ENCODE measurements around the gene NFIA.

NFIA gene

DNA sequence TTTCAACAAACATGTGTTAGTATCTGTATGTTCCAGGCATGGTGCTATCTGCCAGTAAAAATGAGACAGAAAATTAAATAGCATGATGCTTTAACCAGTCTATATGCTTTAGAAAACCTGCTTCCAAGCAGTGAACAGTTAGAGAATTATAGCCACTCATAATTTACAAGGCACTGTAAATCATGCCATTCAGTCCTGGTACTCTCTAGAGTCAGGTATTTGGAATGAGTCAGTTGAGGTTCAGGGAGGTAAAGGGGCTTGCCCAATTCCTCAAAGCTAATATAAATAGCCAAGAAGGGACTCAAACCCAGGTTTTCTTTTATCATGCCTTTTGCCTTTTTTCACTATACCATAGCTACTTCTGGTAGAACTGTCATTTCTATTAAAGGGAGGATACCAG is 184.4 kb downstream of the NFIA start:
- no peaks in the 10 kb centered on the region for H3K36me3 ChIP-seq (ENCODE audit: control insufficient read depth, insufficient read depth, low read length)
- no peak overlapping the region for H3K4me3 ChIP-seq (ENCODE audit: extremely low read depth, insufficient read depth, low read length, poor library complexity, severe bottlenecking)
- no peak overlapping the region for H3K27ac ChIP-seq (ENCODE audit: low read depth, low read length, severe bottlenecking)
- H3K4me1 ChIP-seq (ENCODE audit: control insufficient read depth, insufficient read depth, low read length, poor library complexity, severe bottlenecking) = peaks cover 6% of the 10 kb centered on the region
- no peaks in the 10 kb centered on the region for H3K9me3 ChIP-seq (ENCODE audit: control insufficient read depth, low read length)

GRCh38 chr1:61268546-61269240 is 186.3 kb downstream of the NFIA start:
- Histone ChIP-seq H3K27ac (ENCODE audit: low read depth, low read length, severe bottlenecking) (no peak overlapping the region), H3K4me3 (ENCODE audit: extremely low read depth, insufficient read depth, low read length, poor library complexity, severe bottlenecking) (no peak overlapping the region), H3K4me1 (ENCODE audit: control insufficient read depth, insufficient read depth, low read length, poor library complexity, severe bottlenecking) (peaks cover 8% of the 10 kb centered on the region), H3K36me3 (ENCODE audit: control insufficient read depth, insufficient read depth, low read length) (no peaks in the 10 kb centered on the region), H3K9me3 (ENCODE audit: control insufficient read depth, low read length) (no peaks in the 10 kb centered on the region)
- WGBS, 2 experiments (ENCODE audit: insufficient coverage in 2 of 2) = 60 to 67% methylated on average over 1 to 5 of the region's 9 CpGs

DNA sequence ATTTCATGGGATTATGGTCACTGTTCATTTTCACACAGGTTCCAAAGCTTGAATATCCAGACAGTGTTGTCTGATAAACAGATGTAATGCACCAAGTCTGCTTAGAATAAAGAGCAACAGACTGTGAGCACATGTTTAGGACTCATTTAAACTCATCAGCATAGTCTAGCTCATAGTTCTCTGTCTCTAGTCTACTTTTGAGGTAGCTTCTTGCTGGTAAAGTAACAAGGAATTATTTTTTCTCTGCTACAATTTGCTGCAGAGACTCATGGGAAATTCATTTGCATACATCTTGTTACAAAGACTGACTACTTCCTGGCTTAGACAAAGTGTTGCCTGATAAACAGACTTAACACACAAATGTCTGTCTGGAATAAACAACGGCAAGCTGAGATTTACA is 187.2 kb downstream of the NFIA start:
- no peaks in the 10 kb centered on the region for H3K36me3 ChIP-seq (ENCODE audit: control insufficient read depth, insufficient read depth, low read length)
- no peaks in the 10 kb centered on the region for H3K9me3 ChIP-seq (ENCODE audit: control insufficient read depth, low read length)
- 100% methylated on average over 1 of the region's 1 CpG; no CpG with 5 or more reads in 1 of the 2 experiments for WGBS, 2 experiments (ENCODE audit: insufficient coverage in 2 of 2)
- no peak overlapping the region for H3K4me3 ChIP-seq (ENCODE audit: extremely low read depth, insufficient read depth, low read length, poor library complexity, severe bottlenecking)
- H3K27ac ChIP-seq (ENCODE audit: low read depth, low read length, severe bottlenecking) = no peak overlapping the region
- H3K4me1 ChIP-seq (ENCODE audit: control insufficient read depth, insufficient read depth, low read length, poor library complexity, severe bottlenecking) = peaks cover 8% of the 10 kb centered on the region

GRCh38 chr1:61270107-61270506 is 187.7 kb downstream of the NFIA start:
- Histone ChIP-seq H3K4me3 (ENCODE audit: extremely low read depth, insufficient read depth, low read length, poor library complexity, severe bottlenecking) (no peak overlapping the region), H3K4me1 (ENCODE audit: control insufficient read depth, insufficient read depth, low read length, poor library complexity, severe bottlenecking) (peaks cover 8% of the 10 kb centered on the region), H3K27ac (ENCODE audit: low read depth, low read length, severe bottlenecking) (no peak overlapping the region), H3K9me3 (ENCODE audit: control insufficient read depth, low read length) (no peaks in the 10 kb centered on the region), H3K36me3 (ENCODE audit: control insufficient read depth, insufficient read depth, low read length) (no peaks in the 10 kb centered on the region)
- 100% methylated on average over 2 of the region's 2 CpGs; no CpG with 5 or more reads in 1 of the 2 experiments for WGBS, 2 experiments (ENCODE audit: insufficient coverage in 2 of 2)

DNA sequence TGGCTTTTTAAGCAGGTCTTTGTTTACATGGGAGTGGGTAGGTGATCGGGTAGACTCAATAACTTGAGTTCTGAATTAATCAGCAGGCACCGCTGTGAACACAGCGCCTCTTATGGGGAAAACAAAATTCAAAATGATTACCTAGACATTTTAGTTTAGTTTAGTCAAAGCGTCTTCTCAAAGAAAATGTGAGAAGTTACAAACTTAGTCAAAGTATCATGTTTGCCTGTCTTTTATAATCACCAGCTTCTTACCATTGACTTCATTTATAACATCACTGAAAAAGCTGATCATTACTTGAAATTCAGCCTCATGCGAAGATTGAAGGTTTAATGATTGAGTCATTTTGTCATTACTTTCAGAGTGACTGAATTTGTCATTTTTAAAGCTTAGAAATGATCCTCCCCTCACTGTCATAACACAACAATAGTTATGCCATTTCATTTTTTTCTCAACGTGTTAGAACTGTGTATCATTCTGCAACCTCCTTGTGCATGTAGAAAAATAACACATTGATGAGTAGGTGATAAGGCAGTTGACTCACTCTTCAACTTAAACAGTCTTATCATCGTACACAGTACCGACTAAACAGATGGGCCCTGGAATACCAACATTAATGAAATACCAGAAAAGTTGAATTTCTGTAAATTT is 188.5 kb downstream of the NFIA start:
- H3K4me1 ChIP-seq (ENCODE audit: control insufficient read depth, insufficient read depth, low read length, poor library complexity, severe bottlenecking) = peaks cover 8% of the 10 kb centered on the region
- WGBS, 2 experiments (ENCODE audit: insufficient coverage in 2 of 2) = 81 to 100% methylated on average over 1 to 3 of the region's 8 CpGs
- H3K4me3 ChIP-seq (ENCODE audit: extremely low read depth, insufficient read depth, low read length, poor library complexity, severe bottlenecking) = no peak overlapping the region
- H3K36me3 ChIP-seq (ENCODE audit: control insufficient read depth, insufficient read depth, low read length) = no peaks in the 10 kb centered on the region
- peak overlapping the region; percentile 47 for H3K27ac ChIP-seq (ENCODE audit: low read depth, low read length, severe bottlenecking)
- no peaks in the 10 kb centered on the region for H3K9me3 ChIP-seq (ENCODE audit: control insufficient read depth, low read length)

DNA sequence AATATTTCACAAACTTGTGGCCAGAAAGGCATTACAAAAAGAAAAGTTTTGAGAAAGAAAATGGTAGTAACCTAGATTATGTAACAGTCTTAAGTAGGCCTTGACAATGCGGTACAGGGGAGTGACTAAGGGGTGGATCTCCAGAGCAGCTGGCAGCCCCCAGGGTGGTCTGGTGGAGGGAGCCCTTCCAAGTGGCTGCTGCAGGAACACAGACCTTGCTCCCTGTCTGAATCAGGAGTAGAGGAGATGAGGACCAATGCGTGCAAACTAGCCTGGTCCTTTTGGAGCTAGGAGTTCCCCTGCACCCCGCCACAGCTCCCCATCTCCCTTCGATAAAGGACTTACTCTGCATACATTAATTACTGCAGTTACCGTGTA is 189.0 kb downstream of the NFIA start:
- Histone ChIP-seq H3K27ac (ENCODE audit: low read depth, low read length, severe bottlenecking) (peak overlapping the region; percentile 47), H3K9me3 (ENCODE audit: control insufficient read depth, low read length) (no peaks in the 10 kb centered on the region), H3K4me1 (ENCODE audit: control insufficient read depth, insufficient read depth, low read length, poor library complexity, severe bottlenecking) (peaks cover 8% of the 10 kb centered on the region), H3K4me3 (ENCODE audit: extremely low read depth, insufficient read depth, low read length, poor library complexity, severe bottlenecking) (no peak overlapping the region), H3K36me3 (ENCODE audit: control insufficient read depth, insufficient read depth, low read length) (no peaks in the 10 kb centered on the region)
- WGBS, 2 experiments (ENCODE audit: insufficient coverage in 2 of 2) = 83 to 100% methylated on average over 3 to 4 of the region's 5 CpGs

DNA sequence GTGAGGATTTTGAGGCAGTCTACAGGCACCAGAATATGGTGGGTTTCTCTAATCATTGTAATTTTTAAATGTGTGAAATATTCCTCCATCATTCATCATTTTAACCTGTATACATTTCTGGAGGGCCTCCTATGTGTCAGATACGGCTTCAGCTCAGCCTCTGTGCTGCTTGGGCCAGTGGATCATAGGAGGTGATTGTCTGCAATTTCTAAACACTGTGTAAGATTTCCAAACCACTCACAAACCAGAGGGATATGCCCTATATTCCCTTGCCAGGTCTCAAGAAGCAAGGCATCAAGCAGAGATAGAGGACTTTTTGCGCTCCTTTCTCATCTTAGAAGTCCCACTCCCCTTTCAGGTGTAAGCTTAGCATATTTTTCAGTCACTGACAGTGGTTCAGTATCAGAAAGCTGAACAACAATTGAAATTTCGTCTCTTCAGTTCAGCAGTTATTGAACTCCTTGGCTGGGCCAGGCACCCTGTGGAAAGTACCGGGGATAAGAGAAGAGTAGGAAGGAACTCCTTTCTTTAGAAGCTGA is 190.9 kb downstream of the NFIA start:
- Histone ChIP-seq H3K9me3 (ENCODE audit: control insufficient read depth, low read length) (no peaks in the 10 kb centered on the region), H3K4me1 (ENCODE audit: control insufficient read depth, insufficient read depth, low read length, poor library complexity, severe bottlenecking) (peaks cover 8% of the 10 kb centered on the region), H3K27ac (ENCODE audit: low read depth, low read length, severe bottlenecking) (no peak overlapping the region), H3K36me3 (ENCODE audit: control insufficient read depth, insufficient read depth, low read length) (no peaks in the 10 kb centered on the region), H3K4me3 (ENCODE audit: extremely low read depth, insufficient read depth, low read length, poor library complexity, severe bottlenecking) (no peak overlapping the region)
- WGBS, 2 experiments (ENCODE audit: insufficient coverage in 2 of 2) = 92 to 100% methylated on average over 1 to 2 of the region's 4 CpGs

DNA sequence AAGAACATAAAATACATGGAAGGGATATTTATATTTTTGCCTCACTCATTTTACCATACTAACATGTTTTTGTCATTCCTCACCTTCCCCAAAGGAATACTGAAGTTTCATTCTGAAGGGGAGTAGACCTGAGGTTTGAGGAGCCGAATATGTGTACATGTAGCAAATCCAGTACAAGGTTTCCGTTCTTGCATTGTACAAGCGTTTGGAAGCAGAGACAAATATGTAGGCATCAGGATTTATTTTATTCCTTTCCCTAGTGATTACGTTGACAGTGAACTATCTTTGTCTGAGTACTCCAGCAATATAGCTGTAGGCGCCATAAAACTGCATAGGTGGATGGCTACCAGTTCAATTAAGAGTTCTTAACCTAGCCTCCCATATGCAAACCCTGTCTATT is 191.5 kb downstream of the NFIA start:
- no peaks in the 10 kb centered on the region for H3K9me3 ChIP-seq (ENCODE audit: control insufficient read depth, low read length)
- 94 to 95% methylated on average over 4 to 5 of the region's 5 CpGs for WGBS, 2 experiments (ENCODE audit: insufficient coverage in 2 of 2)
- H3K4me1 ChIP-seq (ENCODE audit: control insufficient read depth, insufficient read depth, low read length, poor library complexity, severe bottlenecking) = peaks cover 5% of the 10 kb centered on the region
- no peak overlapping the region for H3K27ac ChIP-seq (ENCODE audit: low read depth, low read length, severe bottlenecking)
- no peak overlapping the region for H3K4me3 ChIP-seq (ENCODE audit: extremely low read depth, insufficient read depth, low read length, poor library complexity, severe bottlenecking)
- H3K36me3 ChIP-seq (ENCODE audit: control insufficient read depth, insufficient read depth, low read length) = no peaks in the 10 kb centered on the region

GRCh38 chr1:61274939-61275338 is 192.6 kb downstream of the NFIA start:
- no peak overlapping the region for H3K27ac ChIP-seq (ENCODE audit: low read depth, low read length, severe bottlenecking)
- no peaks in the 10 kb centered on the region for H3K36me3 ChIP-seq (ENCODE audit: control insufficient read depth, insufficient read depth, low read length)
- H3K4me1 ChIP-seq (ENCODE audit: control insufficient read depth, insufficient read depth, low read length, poor library complexity, severe bottlenecking) = peaks cover 5% of the 10 kb centered on the region
- 84 to 93% methylated on average over 4 of the region's 7 CpGs for WGBS, 2 experiments (ENCODE audit: insufficient coverage in 2 of 2)
- H3K9me3 ChIP-seq (ENCODE audit: control insufficient read depth, low read length) = no peaks in the 10 kb centered on the region
- H3K4me3 ChIP-seq (ENCODE audit: extremely low read depth, insufficient read depth, low read length, poor library complexity, severe bottlenecking) = no peak overlapping the region

DNA sequence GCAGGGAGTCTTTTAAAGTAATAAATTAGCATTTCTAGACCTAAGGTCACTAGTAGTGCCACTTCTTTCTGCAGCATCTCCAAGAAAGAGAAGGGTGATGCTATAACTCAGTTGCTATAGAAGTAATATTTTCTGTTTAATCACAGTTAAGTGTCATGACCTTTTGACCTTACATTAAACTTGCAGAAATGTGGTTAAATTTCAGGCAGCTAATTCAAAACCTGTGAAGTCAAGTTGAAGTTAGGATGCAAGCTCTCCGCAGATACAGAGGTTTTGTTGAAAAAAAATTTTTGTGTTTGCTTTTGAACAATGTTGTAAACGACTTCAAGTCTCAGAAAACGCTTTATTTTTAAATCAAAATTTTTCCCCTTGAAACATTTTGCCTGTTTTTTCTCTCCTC is 193.9 kb downstream of the NFIA start:
- H3K27ac ChIP-seq (ENCODE audit: low read depth, low read length, severe bottlenecking) = no peak overlapping the region
- H3K4me3 ChIP-seq (ENCODE audit: extremely low read depth, insufficient read depth, low read length, poor library complexity, severe bottlenecking) = no peak overlapping the region
- 83 to 100% methylated on average over 1 of the region's 3 CpGs for WGBS, 2 experiments (ENCODE audit: insufficient coverage in 2 of 2)
- H3K9me3 ChIP-seq (ENCODE audit: control insufficient read depth, low read length) = no peaks in the 10 kb centered on the region
- peaks cover 5% of the 10 kb centered on the region for H3K4me1 ChIP-seq (ENCODE audit: control insufficient read depth, insufficient read depth, low read length, poor library complexity, severe bottlenecking)
- no peaks in the 10 kb centered on the region for H3K36me3 ChIP-seq (ENCODE audit: control insufficient read depth, insufficient read depth, low read length)

DNA sequence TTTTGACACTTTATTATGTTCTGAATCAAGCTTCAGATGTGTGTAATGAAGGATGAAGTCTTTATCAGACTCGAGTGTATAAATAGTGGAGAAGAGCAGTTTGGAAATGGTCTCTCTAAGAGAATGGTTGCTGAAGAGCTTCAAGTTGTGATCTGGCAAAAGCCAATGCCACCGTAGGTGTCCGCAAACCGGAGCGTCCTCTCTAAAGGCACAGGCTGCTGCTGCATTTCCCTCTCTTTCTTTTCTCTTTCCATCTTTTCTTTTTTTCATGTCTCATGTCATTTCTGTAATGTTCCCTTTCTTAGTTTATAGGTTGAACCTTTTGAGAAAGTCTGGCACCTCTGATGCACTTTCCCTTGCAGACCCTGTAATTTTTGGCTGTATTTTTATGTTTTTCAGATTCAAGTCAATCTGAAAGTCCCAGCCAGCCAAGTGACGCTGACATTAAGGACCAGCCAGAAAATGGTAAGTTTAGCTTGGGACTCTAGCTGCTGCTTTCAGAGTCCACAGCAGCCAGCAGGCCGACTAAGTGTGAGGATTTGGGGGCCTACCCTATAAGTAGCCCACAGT is 194.8 kb downstream of the NFIA start:
- Histone ChIP-seq H3K27ac (ENCODE audit: low read depth, low read length, severe bottlenecking) (no peak overlapping the region), H3K9me3 (ENCODE audit: control insufficient read depth, low read length) (no peaks in the 10 kb centered on the region), H3K4me3 (ENCODE audit: extremely low read depth, insufficient read depth, low read length, poor library complexity, severe bottlenecking) (no peak overlapping the region), H3K36me3 (ENCODE audit: control insufficient read depth, insufficient read depth, low read length) (no peaks in the 10 kb centered on the region), H3K4me1 (ENCODE audit: control insufficient read depth, insufficient read depth, low read length, poor library complexity, severe bottlenecking) (no peaks in the 10 kb centered on the region)
- 63 to 77% methylated on average over 2 to 7 of the region's 7 CpGs for WGBS, 2 experiments (ENCODE audit: insufficient coverage in 2 of 2)

All from mesodermal cell (in vitro differentiated cells).